ENCODE results near the gene OR6M1.

OR6M1 gene

DNA sequence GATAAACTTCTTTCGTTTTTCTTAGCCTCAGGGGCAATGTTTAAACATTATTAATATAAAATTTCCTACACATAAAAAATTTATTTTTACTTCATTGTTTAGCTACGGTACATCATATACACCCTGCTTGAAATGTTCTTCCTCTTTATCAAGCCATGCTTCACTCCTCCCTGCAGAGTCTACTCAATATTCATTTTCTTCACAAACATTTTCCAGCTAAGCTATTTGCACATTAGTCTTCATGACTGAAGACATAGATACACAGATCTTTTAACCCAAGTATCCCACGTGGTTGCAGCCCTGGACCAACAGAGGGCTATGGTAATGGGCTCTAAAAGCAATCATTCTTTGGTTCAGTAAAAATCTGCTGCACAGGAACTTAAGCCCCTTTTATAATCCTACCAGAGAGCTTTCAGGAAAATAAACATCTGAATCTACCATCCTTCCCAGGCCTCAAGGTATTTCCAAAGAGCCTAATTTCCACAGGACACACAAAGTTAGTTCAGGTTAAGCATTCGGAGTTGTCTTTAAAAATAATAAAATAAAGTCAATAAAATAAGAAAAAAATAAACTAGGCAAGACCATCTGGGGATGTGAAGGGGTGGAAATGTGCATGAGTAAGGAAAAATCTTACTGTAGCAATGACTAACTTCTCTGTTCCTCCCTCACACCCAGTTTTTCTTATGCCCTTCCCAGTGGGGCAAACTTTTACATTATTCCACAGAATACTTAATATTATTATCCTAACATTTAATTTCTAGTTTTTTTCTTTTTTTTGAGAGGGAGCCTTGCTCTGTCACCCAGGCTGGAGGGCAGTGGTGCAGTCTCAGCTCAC is 30.2 kb downstream of the OR6M1 start:
- DNase-seq (ENCODE audit: low spot score): no peak

DNA sequence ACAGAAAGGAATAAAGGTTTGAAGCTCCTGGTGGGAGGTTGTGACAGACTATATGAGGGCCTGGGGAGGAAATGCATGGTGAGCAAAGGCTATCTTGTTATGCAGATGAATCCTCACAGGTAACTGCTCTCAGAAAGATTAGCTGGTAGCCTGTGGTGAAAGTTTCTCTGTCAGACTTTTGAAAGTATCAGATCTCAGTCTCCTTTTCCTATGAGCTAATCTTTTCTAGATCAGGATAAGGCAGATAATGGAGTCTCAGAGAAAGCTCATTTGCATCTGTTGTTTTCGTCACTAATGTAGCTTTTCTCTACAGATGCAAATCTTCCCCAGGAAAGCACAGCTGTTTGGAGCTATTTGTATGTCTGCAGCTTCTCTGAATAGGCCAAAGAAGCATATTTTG is 30.9 kb downstream of the OR6M1 start:
- DNase-seq (ENCODE audit: low spot score): no peak

DNA sequence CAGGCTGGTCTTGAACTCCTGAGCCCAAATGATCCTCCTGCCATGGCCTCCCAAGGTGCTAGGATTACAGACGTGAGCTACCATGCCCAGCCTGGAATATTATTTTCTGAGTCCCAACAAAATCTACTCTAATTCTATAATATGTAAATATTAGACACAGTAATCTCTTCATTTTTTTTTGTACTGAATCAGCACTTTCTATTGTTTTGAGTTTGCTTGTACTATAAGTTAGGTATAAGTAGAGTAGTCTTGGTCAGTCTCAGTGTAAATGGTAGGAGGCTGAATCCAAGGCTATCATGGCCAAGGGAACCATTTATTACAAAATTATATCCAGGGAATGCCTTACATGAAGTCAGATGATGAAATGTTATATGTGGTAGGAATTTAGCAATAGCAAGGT is 32.2 kb downstream of the OR6M1 start:
- no peak for DNase-seq (ENCODE audit: low spot score)

DNA sequence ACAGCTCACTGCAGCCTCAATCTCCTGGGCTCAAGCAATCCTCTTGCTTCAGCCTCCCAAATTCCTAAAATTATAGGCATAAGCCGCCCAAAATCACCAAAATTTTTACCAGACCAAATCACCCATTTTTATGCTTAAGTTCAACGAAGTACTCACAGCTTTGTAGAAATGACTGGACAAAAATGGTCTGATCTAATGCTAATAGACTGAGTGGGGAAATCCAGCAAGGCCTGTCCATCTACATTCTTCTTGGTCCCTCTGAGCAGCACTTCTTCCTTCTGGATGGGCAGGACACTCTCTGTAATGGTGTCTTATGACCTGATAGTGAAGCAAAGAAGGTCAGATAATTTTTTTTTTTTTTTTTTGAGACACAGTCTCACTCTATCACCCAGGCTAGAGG is 33.1 kb downstream of the OR6M1 start:
- DNase-seq (ENCODE audit: low spot score): no peak

DNA sequence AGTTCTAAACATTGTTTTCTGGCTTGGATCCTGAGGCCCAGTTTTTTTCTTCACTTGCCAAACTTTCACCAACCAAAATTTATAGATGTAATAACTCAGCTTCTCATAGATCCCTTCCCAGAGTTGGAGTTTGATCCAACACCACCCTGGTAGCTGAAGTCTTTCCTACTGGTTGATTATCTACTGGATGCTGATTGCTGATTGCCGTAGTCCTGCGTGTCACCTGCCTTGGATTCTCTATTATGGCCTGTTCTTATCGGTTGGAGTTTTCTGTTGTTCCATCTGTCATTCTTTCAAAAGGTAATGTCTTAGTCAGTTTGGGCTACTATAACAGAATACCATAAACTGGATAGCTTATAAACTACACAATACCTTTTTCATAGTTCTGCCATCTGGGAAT is 34.5 kb downstream of the OR6M1 start:
- no peak for DNase-seq (ENCODE audit: low spot score)

DNA sequence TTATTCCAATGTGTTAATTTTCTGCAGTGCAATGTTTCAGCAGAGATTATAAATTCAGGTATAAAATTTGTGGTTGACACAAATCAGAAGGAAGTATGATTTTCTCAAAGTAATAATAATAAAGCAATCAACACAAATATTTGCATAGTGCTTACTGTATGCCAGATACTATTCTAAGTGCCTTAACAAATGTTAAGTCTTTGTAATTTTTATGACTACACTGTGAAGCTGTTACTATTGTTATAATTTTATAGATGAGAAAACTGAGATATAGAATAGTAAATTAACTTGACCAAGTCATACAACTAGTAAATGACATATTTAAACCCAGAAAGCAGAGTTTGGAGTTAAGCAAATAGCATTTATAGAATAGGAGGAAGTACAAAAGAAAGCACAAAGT is 35.4 kb downstream of the OR6M1 start:
- no peak for DNase-seq (ENCODE audit: low spot score)

DNA sequence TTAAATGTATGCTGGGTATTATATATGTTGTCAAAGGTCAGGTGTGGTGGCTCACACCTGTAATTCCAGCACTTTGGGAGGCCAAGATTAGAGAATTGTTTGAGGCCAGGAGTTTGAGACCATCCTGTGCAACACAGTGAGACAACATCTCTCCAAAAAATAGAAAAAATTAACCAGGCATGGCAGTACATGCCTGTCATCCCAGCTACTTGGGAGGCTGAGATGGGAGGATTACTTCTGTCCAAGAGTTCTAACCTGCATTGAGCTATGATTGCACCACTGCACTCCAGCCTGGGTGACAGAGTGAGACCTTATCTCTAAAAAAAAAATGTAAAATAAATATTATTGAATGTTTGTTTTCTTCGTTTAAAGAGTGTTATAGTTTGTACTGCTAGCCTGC is 40.5 kb downstream of the OR6M1 start:
- no peak for DNase-seq (ENCODE audit: low spot score)

DNA sequence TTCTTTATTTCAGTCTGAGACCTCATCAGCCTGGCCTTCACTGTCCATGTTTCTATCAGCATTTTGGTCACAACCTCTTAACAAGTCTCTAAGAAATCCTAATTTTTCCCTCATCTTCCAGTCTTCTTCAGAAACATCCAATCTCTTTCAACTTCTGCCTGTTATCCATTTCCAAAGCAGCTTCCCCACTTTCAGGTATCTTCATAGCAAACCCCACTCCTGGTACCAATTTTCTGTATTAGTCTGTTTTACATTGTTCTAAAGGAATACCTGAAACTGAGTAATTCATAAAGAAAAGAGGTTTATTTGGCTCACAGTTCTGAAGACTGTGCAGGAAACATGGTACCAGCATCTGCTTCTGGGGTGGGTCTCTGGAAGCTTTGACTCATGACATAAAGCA is 43.7 kb downstream of the OR6M1 start:
- no peak for DNase-seq (ENCODE audit: low spot score)

DNA sequence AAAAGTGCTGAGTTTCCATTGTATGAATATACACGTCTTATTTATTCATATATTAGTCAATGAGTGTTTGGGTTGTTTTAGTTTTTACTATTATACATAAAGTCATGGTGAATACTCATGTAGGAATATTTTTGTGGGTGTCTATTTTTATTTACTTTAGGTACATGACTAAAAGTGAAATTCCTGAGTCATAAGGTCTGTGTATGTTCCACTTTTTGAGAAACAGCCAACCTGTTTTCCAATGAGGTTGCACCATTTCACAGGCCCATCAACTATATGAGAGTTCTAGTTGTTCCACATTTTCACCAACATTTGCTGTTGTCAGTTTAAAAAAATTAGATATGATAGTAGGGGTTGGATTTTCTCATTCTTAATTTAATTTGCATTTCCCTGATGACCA is 45.3 kb downstream of the OR6M1 start:
- no peak for DNase-seq (ENCODE audit: low spot score)

DNA sequence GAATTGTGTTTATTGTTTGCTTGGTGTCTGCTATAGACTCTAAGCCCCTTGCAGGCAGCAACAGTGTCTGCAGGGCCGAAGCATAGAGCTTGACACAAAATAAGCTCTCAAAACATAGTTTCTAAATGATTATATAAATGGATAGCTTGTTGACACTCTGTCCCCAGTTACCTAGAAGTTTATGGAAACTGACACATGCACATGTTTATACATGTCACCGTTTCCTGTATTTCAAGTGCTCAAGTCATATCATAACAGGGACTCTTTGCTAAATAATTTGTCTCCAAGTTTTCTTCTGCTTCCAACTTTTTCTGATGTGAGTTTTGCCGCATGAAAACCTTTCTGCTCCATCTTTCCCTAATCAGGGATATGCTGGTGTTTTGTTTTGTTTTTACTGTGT is 48.2 kb downstream of the OR6M1 start:
- no peak for DNase-seq (ENCODE audit: low spot score)

DNA sequence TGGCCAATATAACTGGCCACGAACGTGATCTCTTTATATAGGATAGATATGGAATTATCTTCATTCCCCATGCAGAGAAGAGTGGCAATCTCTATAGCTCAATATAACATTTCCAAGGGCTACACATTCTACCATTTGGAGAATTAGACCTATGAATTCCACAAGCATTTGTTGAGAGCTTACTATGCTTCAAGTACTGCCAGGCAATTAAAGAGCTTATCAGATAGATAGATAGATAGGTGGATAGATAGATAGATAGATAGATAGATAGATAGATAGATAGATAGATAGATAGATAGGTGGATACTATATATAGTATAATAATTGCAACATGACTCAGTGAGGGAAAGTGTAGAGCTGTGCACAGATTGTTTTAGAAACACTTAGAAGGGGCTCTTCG is 50.3 kb downstream of the OR6M1 start:
- no peak for DNase-seq (ENCODE audit: low spot score)
